ENCODE measurements around the gene AGAP3. TPM values are rescaled to one million over a fixed set of nuclear protein-coding genes. Genes with fewer than 3 reads are reported as not detected.
A peak's percentile ranks its signal among the peaks of the same experiment; 100 is the strongest.

Gene AGAP3
- polyA plus RNA-seq, 1 donor (not counting 4 experiments of a cell fraction or from before 2014, with no cell fraction given), result 64.3 TPM

DNA sequence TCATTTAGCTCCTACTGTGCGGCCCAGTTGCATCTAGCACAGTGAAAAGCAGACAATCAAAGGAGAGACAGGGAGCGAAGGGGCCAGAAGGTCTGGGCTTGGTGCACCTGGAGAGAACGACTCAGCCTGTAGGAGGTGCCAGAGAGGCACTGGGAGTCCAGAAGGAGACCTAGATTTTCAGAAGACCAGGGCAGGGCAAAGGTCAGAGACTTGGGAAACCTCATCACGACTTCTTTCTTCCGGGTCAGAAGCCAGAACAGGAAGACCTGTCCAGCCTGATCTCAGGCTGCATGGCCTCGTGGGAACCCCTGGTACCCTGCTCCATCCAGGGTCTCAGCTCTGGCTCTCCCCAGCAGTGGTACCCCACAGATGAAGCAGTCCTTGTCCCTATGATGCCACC lies 5.2 kb downstream of the AGAP3 start:
- peaks cover 5% of the 10 kb centered on the region for H4K20me1 ChIP-seq (ENCODE audit: control insufficient read depth, extremely low read depth, insufficient read depth, low read length)
- no peak overlapping the region for H3K9ac ChIP-seq (ENCODE audit: control insufficient read depth, extremely low read depth, insufficient read depth, low read length)

GRCh38 chr7:151091988-151092387 lies 5.7 kb downstream of the AGAP3 start:
- no peaks in the 10 kb centered on the region for H3K9me3 ChIP-seq (ENCODE audit: control insufficient read depth, low read depth, low read length)
- H3K27ac ChIP-seq (ENCODE audit: control insufficient read depth, insufficient read depth, low read length), result no peak overlapping the region
- no peak for FAIRE-seq
- H3K4me3 ChIP-seq (ENCODE audit: control insufficient read depth in 2 of 3, extremely low read depth in 1 of 3, insufficient read depth in 2 of 3, low read depth in 1 of 3, low read length in 3 of 3), result no peak overlapping the region
- no peaks in the 10 kb centered on the region for H3K9me1 ChIP-seq (ENCODE audit: control insufficient read depth, extremely low read depth, insufficient read depth, low read length)
- H3K79me2 ChIP-seq (ENCODE audit: control insufficient read depth, insufficient read depth, low read length), result peaks cover 97% of the 10 kb centered on the region
- H2AFZ ChIP-seq (ENCODE audit: control insufficient read depth, low read length), result no peak overlapping the region
- dilution Hi-C loops (cut with MboI; ENCODE audit: extremely low pct_ligation_motif_present, low sequenced_read_pairs), result no loop called here
- H4K20me1 ChIP-seq (ENCODE audit: control insufficient read depth, extremely low read depth, insufficient read depth, low read length), result peaks cover 5% of the 10 kb centered on the region
- H3K27me3 ChIP-seq (ENCODE audit: control insufficient read depth, extremely low read depth, insufficient read depth, low read length), result no peaks in the 10 kb centered on the region
- TF ChIP-seq CTCF (optimal IDR thresholded peaks at IDR 0.05 in 1 of 3, IDR thresholded peaks at IDR 0.05 in 1 of 3, conservative IDR thresholded peaks at IDR 0.05 in 1 of 3; ENCODE audit: extremely low read depth in 1 of 3, insufficient read depth in 2 of 3, low read length in 3 of 3) (no peak), EZH2 (IDR thresholded peaks at IDR 0.05; ENCODE audit: low read length) (no peak)
- no peak for DNase-seq (ENCODE audit: low read depth, low spot score)
- peaks cover 5 to 9% of the 10 kb centered on the region in 2 experiments for H3K36me3 ChIP-seq (ENCODE audit: control insufficient read depth in 2 of 2, extremely low read depth in 1 of 2, insufficient read depth in 2 of 2, low read length in 2 of 2)
- no peak overlapping the region for H3K4me2 ChIP-seq (ENCODE audit: control insufficient read depth, extremely low read depth, insufficient read depth, low read depth, low read length)
- no peak overlapping the region for H3K9ac ChIP-seq (ENCODE audit: control insufficient read depth, extremely low read depth, insufficient read depth, low read length)
- peaks cover 21% of the 10 kb centered on the region for H3K4me1 ChIP-seq (ENCODE audit: control insufficient read depth, extremely low read depth, insufficient read depth, low read length)

More for the DNA sequence above, 5.2 kb downstream of the AGAP3 start:
- H3K27ac ChIP-seq (ENCODE audit: control insufficient read depth, insufficient read depth, low read length), result no peak overlapping the region
- dilution Hi-C loops (cut with MboI; ENCODE audit: extremely low pct_ligation_motif_present, low sequenced_read_pairs), result no loop called here
- no peaks in the 10 kb centered on the region for H3K27me3 ChIP-seq (ENCODE audit: control insufficient read depth, extremely low read depth, insufficient read depth, low read length)
- DNase-seq (ENCODE audit: low read depth, low spot score) (no peak), FAIRE-seq (no peak)
- H3K79me2 ChIP-seq (ENCODE audit: control insufficient read depth, insufficient read depth, low read length), result peaks cover 94% of the 10 kb centered on the region
- H3K4me1 ChIP-seq (ENCODE audit: control insufficient read depth, extremely low read depth, insufficient read depth, low read length), result peaks cover 21% of the 10 kb centered on the region
- H2AFZ ChIP-seq (ENCODE audit: control insufficient read depth, low read length), result no peak overlapping the region
- no peaks in the 10 kb centered on the region for H3K9me3 ChIP-seq (ENCODE audit: control insufficient read depth, low read depth, low read length)
- no peak overlapping the region for H3K4me3 ChIP-seq (ENCODE audit: control insufficient read depth in 2 of 3, extremely low read depth in 1 of 3, insufficient read depth in 2 of 3, low read depth in 1 of 3, low read length in 3 of 3)
- TF ChIP-seq EZH2 (IDR thresholded peaks at IDR 0.05; ENCODE audit: low read length), result no peak
- TF ChIP-seq CTCF (optimal IDR thresholded peaks at IDR 0.05 in 1 of 3, IDR thresholded peaks at IDR 0.05 in 1 of 3, conservative IDR thresholded peaks at IDR 0.05 in 1 of 3; ENCODE audit: extremely low read depth in 1 of 3, insufficient read depth in 2 of 3, low read length in 3 of 3), result peak in 2 of 3 experiments; percentile 68 to 77
- H3K9me1 ChIP-seq (ENCODE audit: control insufficient read depth, extremely low read depth, insufficient read depth, low read length), result no peaks in the 10 kb centered on the region
- H3K4me2 ChIP-seq (ENCODE audit: control insufficient read depth, extremely low read depth, insufficient read depth, low read depth, low read length), result no peak overlapping the region
- peaks cover 5 to 8% of the 10 kb centered on the region in 2 experiments for H3K36me3 ChIP-seq (ENCODE audit: control insufficient read depth in 2 of 2, extremely low read depth in 1 of 2, insufficient read depth in 2 of 2, low read length in 2 of 2)
